Erythroblast (primary cell): ENCODE results near the gene TBCEL.

Source experiments
- GATA1 ChIP-seq: IDR thresholded peaks from 2 replicates; pipeline ENCODE4 v1.6.1; 2011; ENCODE audit warnings: low read depth, mild to moderate bottlenecking, control low read depth, low read length, moderate library complexity
- POLR2A ChIP-seq: IDR thresholded peaks from 2 replicates; pipeline ENCODE4 v1.6.1; 2011; ENCODE audit warnings: mild to moderate bottlenecking, low read length

DNA sequence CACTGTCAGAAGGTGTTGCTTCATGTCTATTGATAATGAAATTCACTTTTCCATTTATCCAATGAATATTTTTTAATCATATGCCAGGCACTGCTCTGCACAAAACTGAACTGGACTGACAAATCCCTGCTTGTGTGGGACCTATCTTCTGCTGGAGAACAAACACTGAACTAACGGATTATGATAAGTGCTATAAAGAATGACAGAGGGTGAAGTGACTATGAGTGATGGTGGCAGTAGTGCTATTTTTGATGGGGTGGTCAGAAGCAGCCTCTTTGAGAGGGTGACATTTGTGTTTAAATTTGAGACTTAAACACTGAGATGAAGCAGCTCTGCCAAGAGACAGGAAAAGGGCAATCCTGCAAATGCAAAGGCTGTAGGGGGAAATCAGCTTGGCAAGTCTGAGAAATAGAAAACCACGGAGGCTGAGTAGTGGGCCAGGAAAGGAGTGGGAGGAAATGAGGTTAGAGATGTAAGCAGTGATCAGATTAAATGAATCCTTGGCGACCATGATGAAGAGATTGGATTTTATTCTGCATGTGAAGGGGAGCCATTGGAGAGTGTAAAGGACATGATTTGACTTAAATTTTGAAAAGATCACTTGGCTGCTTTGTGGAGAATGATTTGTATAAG lies 6.0 kb downstream of the TBCEL start:
- no peak for TF ChIP-seq POLR2A
- no peak for TF ChIP-seq GATA1
